ENCODE measurements around the gene BBOX1.
A peak's percentile ranks its signal among the peaks of the same experiment; 100 is the strongest.

The BBOX1 gene

GRCh38 chr11:27008811-27009535 is 31.6 kb upstream of the BBOX1 start:
- Histone ChIP-seq H3K36me3 (ENCODE audit: insufficient read depth, low read length) (no peaks in the 10 kb centered on the region), H3K4me2 (ENCODE audit: low read length) (no peak overlapping the region), H3K9me2 (ENCODE audit: low read depth, low read length) (no peaks in the 10 kb centered on the region), H3K9ac (ENCODE audit: low read length) (no peak overlapping the region), H3K9me3 (ENCODE audit: low read length) (no peaks in the 10 kb centered on the region; the same call in none of the 2 replicates), H3K27me3 (ENCODE audit: insufficient read depth, low read length) (no peaks in the 10 kb centered on the region), H2AFZ (ENCODE audit: low read length) (no peak overlapping the region), H3K4me1 (ENCODE audit: insufficient read depth, low read length, severe bottlenecking) (peaks cover 87% of the 10 kb centered on the region), H3F3A (ENCODE audit: insufficient read depth, low read length) (no peaks in the 10 kb centered on the region), H3K4me3 (ENCODE audit: low read depth, low read length, poor library complexity, severe bottlenecking) (no peak overlapping the region), H3K79me2 (ENCODE audit: insufficient read depth, low read length) (no peaks in the 10 kb centered on the region), H3K27ac (ENCODE audit: low read depth, low read length, poor library complexity, severe bottlenecking) (peak overlapping the region; percentile 48), H4K20me1 (ENCODE audit: insufficient read depth, low read length) (no peaks in the 10 kb centered on the region)
- TF ChIP-seq CTCF (IDR thresholded peaks at IDR 0.05; ENCODE audit: low read length) (no peak), EZH2 (IDR thresholded peaks at IDR 0.05; ENCODE audit: borderline replicate concordance, low read length) (no peak)

GRCh38 chr11:27011560-27012233 is 28.9 kb upstream of the BBOX1 start:
- Histone ChIP-seq H3K27ac (ENCODE audit: low read depth, low read length, poor library complexity, severe bottlenecking) (peak overlapping the region; percentile 86), H3K9me3 (ENCODE audit: low read length) (no peaks in the 10 kb centered on the region; the same call in none of the 2 replicates), H3F3A (ENCODE audit: insufficient read depth, low read length) (no peaks in the 10 kb centered on the region), H3K9ac (ENCODE audit: low read length) (peak overlapping the region; percentile 58), H2AFZ (ENCODE audit: low read length) (no peak overlapping the region), H3K4me3 (ENCODE audit: low read depth, low read length, poor library complexity, severe bottlenecking) (no peak overlapping the region), H4K20me1 (ENCODE audit: insufficient read depth, low read length) (no peaks in the 10 kb centered on the region), H3K79me2 (ENCODE audit: insufficient read depth, low read length) (no peaks in the 10 kb centered on the region), H3K36me3 (ENCODE audit: insufficient read depth, low read length) (no peaks in the 10 kb centered on the region), H3K27me3 (ENCODE audit: insufficient read depth, low read length) (no peaks in the 10 kb centered on the region), H3K4me1 (ENCODE audit: insufficient read depth, low read length, severe bottlenecking) (peaks cover 76% of the 10 kb centered on the region), H3K4me2 (ENCODE audit: low read length) (peak overlapping the region; percentile 47), H3K9me2 (ENCODE audit: low read depth, low read length) (no peaks in the 10 kb centered on the region)
- TF ChIP-seq CTCF (IDR thresholded peaks at IDR 0.05; ENCODE audit: low read length) (no peak), EZH2 (IDR thresholded peaks at IDR 0.05; ENCODE audit: borderline replicate concordance, low read length) (no peak)

- Histone ChIP-seq H3K4me1 (ENCODE audit: insufficient read depth, low read length, severe bottlenecking) (peaks cover 74% of the 10 kb centered on the region), H3K79me2 (ENCODE audit: insufficient read depth, low read length) (no peaks in the 10 kb centered on the region), H4K20me1 (ENCODE audit: insufficient read depth, low read length) (no peaks in the 10 kb centered on the region), H3K9me2 (ENCODE audit: low read depth, low read length) (no peaks in the 10 kb centered on the region), H3K36me3 (ENCODE audit: insufficient read depth, low read length) (no peaks in the 10 kb centered on the region), H3K9me3 (ENCODE audit: low read length) (no peaks in the 10 kb centered on the region; the same call in none of the 2 replicates), H3K4me3 (ENCODE audit: low read depth, low read length, poor library complexity, severe bottlenecking) (no peak overlapping the region), H3K9ac (ENCODE audit: low read length) (peak overlapping the region; percentile 58), H2AFZ (ENCODE audit: low read length) (no peak overlapping the region), H3K27ac (ENCODE audit: low read depth, low read length, poor library complexity, severe bottlenecking) (peak overlapping the region; percentile 86), H3K4me2 (ENCODE audit: low read length) (peak overlapping the region; percentile 47), H3K27me3 (ENCODE audit: insufficient read depth, low read length) (no peaks in the 10 kb centered on the region), H3F3A (ENCODE audit: insufficient read depth, low read length) (no peaks in the 10 kb centered on the region)
- TF ChIP-seq CTCF (IDR thresholded peaks at IDR 0.05; ENCODE audit: low read length) = no peak
Measured at GRCh38 chr11:27012234-27012921, 28.2 kb upstream of the BBOX1 start.

All from OCI-LY1 (cell line).